Measurements from ENCODE around the gene COX7B2. TPM values are rescaled to one million over a fixed set of nuclear protein-coding genes. Genes with fewer than 3 reads are reported as not detected.

Gene COX7B2
- total and polyA plus RNA-seq, 9 of the 15 experiments (the other 6 are each of a cell fraction or from before 2014, with no cell fraction given), result 0.33 to 3.5 (median 0.67) TPM; not detected in 3

DNA sequence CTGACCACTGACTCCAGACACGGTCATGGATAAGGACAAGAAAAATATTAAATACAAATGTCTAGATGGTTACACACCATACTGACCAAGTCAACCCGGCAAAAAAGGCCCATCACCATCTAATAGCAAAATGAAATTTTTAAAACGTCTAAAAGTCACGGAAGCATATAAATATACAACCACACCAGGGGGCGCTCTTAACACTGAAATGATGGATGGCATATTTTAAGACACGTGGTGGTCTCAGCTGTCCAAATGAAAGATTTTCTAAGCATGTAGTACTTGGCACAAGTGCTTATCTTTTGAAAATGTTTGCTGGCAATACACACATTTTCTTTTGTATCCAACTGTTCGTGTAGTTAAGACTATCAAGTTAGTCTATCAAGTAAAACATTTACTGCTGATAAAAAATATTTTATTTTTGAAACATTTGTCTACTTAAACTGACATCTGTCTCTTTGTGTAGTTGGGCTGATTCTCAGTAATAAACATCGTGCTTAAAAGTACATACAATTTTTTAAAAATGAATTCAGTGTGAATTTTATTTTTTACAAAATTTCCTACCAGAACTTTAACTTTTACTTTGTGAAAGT is 64.6 kb downstream of the COX7B2 start (continued):
- TF ChIP-seq SIN3A (IDR thresholded peaks at IDR 0.05; ENCODE audit: borderline replicate concordance in 2 of 2, control insufficient read depth in 1 of 2, low read depth in 2 of 2, low read length in 2 of 2) (no peak), HIVEP1 (CRISPR knock-in tag; IDR thresholded peaks at IDR 0.05) (no peak), SMARCA4 (IDR thresholded peaks at IDR 0.05) (no peak), ZNF583 (CRISPR knock-in tag; IDR thresholded peaks at IDR 0.05) (no peak), MGA (IDR thresholded peaks at IDR 0.05) (no peak), TAL1 (IDR thresholded peaks at IDR 0.05) (no peak), GABPB2 (CRISPR knock-in tag; conservative IDR thresholded peaks at IDR 0.05) (no peak), MYC (IDR thresholded peaks at IDR 0.05; ENCODE audit: low read depth, low read length) (peak; percentile 31; the same call in 1 of the 2 replicates), MYC (CRISPR knock-in tag; IDR thresholded peaks at IDR 0.05; ENCODE audit: borderline replicate concordance, low read depth) (no peak), FOXA3 (CRISPR knock-in tag; conservative IDR thresholded peaks at IDR 0.05 in 1 of 2, IDR thresholded peaks at IDR 0.05 in 1 of 2) (no peak)
- TF ChIP-seq, protein P1, sequence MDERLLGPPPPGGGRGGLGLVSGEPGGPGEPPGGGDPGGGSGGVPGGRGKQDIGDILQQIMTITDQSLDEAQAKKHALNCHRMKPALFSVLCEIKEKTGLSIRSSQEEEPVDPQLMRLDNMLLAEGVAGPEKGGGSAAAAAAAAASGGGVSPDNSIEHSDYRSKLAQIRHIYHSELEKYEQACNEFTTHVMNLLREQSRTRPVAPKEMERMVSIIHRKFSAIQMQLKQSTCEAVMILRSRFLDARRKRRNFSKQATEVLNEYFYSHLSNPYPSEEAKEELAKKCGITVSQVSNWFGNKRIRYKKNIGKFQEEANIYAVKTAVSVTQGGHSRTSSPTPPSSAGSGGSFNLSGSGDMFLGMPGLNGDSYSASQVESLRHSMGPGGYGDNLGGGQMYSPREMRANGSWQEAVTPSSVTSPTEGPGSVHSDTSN (CRISPR knock-in tag; IDR thresholded peaks at IDR 0.05; ENCODE audit: low read depth), result no peak
- TF ChIP-seq, protein P1 (tag; conservative IDR thresholded peaks at IDR 0.05; ENCODE audit: low read depth), result peak; percentile 74
- TF ChIP-seq, protein P2, sequence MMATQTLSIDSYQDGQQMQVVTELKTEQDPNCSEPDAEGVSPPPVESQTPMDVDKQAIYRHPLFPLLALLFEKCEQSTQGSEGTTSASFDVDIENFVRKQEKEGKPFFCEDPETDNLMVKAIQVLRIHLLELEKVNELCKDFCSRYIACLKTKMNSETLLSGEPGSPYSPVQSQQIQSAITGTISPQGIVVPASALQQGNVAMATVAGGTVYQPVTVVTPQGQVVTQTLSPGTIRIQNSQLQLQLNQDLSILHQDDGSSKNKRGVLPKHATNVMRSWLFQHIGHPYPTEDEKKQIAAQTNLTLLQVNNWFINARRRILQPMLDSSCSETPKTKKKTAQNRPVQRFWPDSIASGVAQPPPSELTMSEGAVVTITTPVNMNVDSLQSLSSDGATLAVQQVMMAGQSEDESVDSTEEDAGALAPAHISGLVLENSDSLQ (IDR thresholded peaks at IDR 0.05), result no peak
